ENCODE data around the gene KLHL3. TPM values are rescaled to one million over a fixed set of nuclear protein-coding genes. Genes with fewer than 3 reads are reported as not detected.
A peak's percentile ranks its signal among the peaks of the same experiment; 100 is the strongest.
"Not testable (repeated sequence)": the region's sequence is repeated elsewhere in the genome, so short reads cannot be mapped to it uniquely, and the experiment has no call there.

KLHL3 gene, protein sequence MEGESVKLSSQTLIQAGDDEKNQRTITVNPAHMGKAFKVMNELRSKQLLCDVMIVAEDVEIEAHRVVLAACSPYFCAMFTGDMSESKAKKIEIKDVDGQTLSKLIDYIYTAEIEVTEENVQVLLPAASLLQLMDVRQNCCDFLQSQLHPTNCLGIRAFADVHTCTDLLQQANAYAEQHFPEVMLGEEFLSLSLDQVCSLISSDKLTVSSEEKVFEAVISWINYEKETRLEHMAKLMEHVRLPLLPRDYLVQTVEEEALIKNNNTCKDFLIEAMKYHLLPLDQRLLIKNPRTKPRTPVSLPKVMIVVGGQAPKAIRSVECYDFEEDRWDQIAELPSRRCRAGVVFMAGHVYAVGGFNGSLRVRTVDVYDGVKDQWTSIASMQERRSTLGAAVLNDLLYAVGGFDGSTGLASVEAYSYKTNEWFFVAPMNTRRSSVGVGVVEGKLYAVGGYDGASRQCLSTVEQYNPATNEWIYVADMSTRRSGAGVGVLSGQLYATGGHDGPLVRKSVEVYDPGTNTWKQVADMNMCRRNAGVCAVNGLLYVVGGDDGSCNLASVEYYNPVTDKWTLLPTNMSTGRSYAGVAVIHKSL
- 10 to 100 TPM; 24.1 to 27.1 TPM for total RNA-seq

DNA sequence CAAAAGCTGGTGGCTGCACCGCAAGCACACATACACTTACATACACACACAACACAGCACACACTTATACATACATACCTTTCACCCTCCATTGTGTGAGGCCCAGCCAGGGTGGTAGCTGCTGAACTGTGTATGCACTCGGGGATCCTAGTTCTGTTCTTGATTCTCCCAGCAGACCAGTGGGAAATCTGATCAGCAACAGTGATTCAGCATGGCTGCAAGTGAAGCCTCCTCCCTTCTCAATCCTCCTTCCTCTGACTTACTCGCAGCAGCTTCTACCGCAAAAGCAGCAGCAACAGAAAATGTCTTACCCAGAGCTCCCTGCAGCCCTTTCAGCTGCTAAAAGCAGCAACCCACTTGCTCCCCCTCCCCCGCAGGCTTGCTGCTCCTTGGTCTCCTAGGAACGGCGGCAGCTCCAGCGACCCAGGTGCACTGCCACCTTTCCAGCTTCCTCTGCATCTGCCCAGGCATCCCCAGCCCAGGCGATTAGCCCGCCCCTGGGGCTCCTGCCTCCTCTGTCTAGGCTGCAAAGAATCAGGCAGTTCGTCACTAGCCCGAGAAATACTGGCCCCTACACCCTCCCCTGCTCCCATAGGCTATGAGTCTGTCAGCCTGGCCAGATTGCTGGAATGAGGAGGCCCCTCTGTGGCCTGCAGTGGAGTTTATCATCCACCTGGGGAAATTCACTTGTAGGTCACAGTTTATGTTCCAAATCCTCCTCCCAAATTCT is at the start of gene KLHL3:
Gene KLHL3 (minus strand): TSS at position 535 of the 730 bp plus-strand sequence. CDS start 443 bp downstream, at position 92.
- DNase-seq, result peak; percentile 60
- H3K27ac Mint-ChIP-seq, result no peak within 1 kb of the TSS
- H3K4me3 Mint-ChIP-seq, result no peak within 1 kb of the TSS
- H3K36me3 Mint-ChIP-seq (ENCODE audit: low read depth), result peaks cover 30% of the 10 kb centered on the region
- peaks cover 7% of the 10 kb centered on the region for H3K9me3 Mint-ChIP-seq
- ChIA-PET POLR2A (interaction anchor here (1.0 kb wide), 1 partner anchor 18 kb away, joined by 4 read pairs; no protein-coding TSS in a partner anchor), CTCF (interaction anchor here (0.8 to 2.2 kb wide), 5 partner anchors 10 to 75 kb away, joined by 3 to 7 read pairs (median 4); partner anchors contain the start of gene HNRNPA0)
- H3K4me1 Mint-ChIP-seq, result peaks cover 35% of the 10 kb centered on the region
- no peaks in the 10 kb centered on the region for H3K27me3 Mint-ChIP-seq

DNA sequence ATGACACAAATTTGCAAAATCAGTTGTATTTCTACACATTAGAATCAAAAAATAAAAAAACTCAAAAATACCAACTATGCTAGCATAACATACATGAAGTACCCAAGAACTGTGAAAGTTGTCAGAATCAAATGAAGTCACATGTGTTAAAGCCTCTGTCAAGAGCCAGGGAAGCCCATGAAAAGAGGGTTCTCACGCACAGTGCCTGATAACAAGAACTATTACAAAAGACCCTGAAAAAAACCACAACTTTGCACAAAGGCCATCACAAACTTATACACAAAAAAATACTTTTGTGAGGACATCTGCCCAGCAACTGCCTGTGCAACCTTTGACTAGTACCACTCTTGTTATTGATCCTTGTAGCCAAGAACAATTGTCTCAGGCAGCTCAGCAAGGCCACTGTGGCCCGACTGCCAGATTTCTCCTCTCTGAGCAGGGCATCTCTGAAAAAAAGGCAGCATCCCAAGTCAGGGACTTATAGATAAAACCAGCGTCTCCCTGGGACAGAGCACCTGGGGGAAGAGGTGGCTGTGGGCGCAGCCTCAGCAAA is 47.2 kb upstream of the KLHL3 start:
- DNase-seq, result no peak
- Mint-ChIP-seq H3K27ac (no peak overlapping the region), H3K27me3 (peaks cover 15% of the 10 kb centered on the region), H3K4me3 (no peak overlapping the region), H3K9me3 (no peaks in the 10 kb centered on the region), H3K36me3 (ENCODE audit: low read depth) (no peaks in the 10 kb centered on the region), H3K4me1 (no peaks in the 10 kb centered on the region)
- ChIA-PET CTCF (no interaction called here), POLR2A (no interaction called here)

DNA sequence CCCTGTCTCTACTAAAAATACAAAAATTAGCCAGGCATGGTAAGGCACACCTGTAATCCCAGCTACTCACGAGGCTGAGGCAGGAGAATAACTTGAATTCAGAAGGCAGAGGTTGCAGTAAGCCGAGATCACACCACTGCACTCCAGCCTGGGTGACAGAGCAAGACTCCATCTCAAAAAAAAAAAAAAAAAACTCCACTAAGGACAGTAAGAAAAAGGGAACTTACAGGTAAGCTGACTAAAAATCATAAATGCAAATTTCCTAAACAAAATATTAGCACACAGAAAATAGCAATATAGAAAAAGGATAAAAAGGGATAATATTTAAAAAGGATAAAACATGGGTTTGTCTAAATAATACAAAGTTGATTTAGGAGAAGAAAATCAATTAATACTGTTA is 46.2 kb upstream of the KLHL3 start:
- H3K4me1 Mint-ChIP-seq, result no peaks in the 10 kb centered on the region

DNA sequence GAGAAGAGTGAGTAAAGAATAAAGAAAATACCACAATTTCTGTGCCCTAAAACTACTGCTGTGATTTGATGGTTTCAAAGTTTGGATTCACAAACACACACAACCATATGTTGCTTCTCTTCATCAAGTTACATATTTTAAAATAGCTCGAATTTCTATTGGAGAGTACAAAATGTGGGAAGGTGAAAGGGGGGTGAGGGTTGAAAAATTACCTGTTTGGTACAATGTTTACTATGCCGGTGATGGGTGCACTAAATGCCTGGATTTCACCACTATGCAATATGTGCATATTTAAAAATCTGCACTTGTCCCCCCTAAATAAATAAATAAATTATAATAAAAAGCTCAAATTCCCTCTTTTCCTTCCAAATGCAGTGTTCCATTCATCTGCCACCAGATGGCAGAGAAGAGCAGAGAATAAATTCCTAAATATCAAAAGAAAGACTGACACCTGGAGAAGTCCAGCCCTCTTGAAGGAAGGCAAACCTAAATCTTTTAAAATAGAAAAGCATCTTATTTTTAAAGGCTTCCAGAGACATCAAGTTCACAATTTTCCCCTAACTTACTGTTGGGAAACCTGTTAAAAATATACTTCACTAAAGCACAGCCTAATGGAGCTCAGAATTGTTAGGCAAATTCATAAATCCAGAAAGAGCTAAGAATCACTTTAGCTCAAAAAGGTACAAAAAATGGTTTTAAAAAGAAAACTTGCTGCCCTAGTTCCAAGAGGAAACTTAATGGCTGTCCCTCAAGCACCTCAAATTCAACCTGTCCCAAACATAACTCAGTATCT is 43.1 kb upstream of the KLHL3 start:
- POLR2A ChIA-PET, result interaction anchor here (0.6 kb wide), 1 partner anchor 27 kb away, joined by 5 read pairs; no protein-coding TSS in a partner anchor

More for the DNA sequence above, 46.2 kb upstream of the KLHL3 start:
- H3K4me3 Mint-ChIP-seq, result no peak overlapping the region
- H3K27ac Mint-ChIP-seq, result no peak overlapping the region
- no peak for DNase-seq
- H3K27me3 Mint-ChIP-seq, result peaks cover 15% of the 10 kb centered on the region
- no peaks in the 10 kb centered on the region for H3K9me3 Mint-ChIP-seq
- ChIA-PET CTCF (interaction anchor here (0.6 kb wide), 2 partner anchors 100 to 408 kb away, joined by 3 to 4 read pairs; no protein-coding TSS in a partner anchor), POLR2A (no interaction called here)
- H3K36me3 Mint-ChIP-seq (ENCODE audit: low read depth), result no peaks in the 10 kb centered on the region

DNA sequence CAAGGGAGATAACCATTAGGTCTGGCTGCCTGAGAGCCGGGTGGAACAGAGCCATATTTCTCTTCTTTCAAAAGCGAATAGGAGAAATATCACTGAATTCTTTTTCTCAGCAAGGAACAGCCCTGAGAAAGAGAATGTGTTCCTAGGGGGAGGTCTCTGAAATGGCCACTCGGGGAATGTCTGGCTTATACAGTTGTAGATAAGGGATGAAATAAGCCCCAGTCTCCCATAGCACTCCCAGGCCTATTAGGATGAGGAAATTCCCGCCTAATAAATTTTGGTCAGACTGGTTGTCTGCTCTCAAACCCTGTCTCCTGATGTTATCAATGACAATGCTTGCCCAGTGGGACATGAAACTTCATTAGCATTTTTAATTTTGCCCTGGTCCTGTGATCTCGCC is 32.0 kb upstream of the KLHL3 start:
- POLR2A ChIA-PET, H3K4me1 Mint-ChIP-seq, H3K4me3 Mint-ChIP-seq, H3K27ac Mint-ChIP-seq, CTCF ChIA-PET, DNase-seq, H3K27me3 Mint-ChIP-seq: not testable (repeated sequence)
- Mint-ChIP-seq H3K9me3 (peaks cover 14% of the 10 kb centered on the region), H3K36me3 (ENCODE audit: low read depth) (peaks cover 10% of the 10 kb centered on the region)

More for the DNA sequence above, 43.1 kb upstream of the KLHL3 start:
- Mint-ChIP-seq H3K4me3 (no peak overlapping the region), H3K27me3 (peaks cover 4% of the 10 kb centered on the region), H3K9me3 (no peaks in the 10 kb centered on the region), H3K36me3 (ENCODE audit: low read depth) (no peaks in the 10 kb centered on the region), H3K4me1 (no peaks in the 10 kb centered on the region), H3K27ac (no peak overlapping the region)
- peak; percentile 12 for DNase-seq
- CTCF ChIA-PET, result interaction anchor here (0.6 to 1.3 kb wide), 7 partner anchors 21 to 364 kb away, joined by 3 read pairs; no protein-coding TSS in a partner anchor

DNA sequence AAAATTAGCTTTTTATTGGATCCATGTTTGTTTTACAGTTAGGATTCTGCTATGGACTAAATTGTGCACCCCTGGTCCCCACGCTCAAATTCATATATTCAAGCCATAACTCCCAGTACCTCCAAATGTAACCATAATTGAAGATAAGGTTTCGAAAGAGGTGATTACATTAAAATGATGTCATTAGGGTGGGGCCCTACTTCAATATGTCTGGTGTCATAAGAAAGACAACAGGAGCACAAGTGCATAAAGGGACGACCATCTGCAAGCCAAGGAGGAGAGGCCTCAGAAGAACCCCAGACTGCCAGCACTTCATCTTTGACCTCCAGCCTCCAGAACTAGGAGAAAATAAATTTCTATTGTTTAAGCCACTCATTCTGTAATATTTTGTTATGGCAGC is 25.7 kb upstream of the KLHL3 start:
- H3K4me1 Mint-ChIP-seq, result no peaks in the 10 kb centered on the region
- DNase-seq, result no peak
- H3K4me3 Mint-ChIP-seq, result no peak overlapping the region
- ChIA-PET CTCF (no interaction called here), POLR2A (no interaction called here)
- no peaks in the 10 kb centered on the region for H3K9me3 Mint-ChIP-seq
- H3K27ac Mint-ChIP-seq, result no peak overlapping the region
- H3K36me3 Mint-ChIP-seq (ENCODE audit: low read depth), result no peaks in the 10 kb centered on the region
- H3K27me3 Mint-ChIP-seq, result peaks cover 4% of the 10 kb centered on the region

DNA sequence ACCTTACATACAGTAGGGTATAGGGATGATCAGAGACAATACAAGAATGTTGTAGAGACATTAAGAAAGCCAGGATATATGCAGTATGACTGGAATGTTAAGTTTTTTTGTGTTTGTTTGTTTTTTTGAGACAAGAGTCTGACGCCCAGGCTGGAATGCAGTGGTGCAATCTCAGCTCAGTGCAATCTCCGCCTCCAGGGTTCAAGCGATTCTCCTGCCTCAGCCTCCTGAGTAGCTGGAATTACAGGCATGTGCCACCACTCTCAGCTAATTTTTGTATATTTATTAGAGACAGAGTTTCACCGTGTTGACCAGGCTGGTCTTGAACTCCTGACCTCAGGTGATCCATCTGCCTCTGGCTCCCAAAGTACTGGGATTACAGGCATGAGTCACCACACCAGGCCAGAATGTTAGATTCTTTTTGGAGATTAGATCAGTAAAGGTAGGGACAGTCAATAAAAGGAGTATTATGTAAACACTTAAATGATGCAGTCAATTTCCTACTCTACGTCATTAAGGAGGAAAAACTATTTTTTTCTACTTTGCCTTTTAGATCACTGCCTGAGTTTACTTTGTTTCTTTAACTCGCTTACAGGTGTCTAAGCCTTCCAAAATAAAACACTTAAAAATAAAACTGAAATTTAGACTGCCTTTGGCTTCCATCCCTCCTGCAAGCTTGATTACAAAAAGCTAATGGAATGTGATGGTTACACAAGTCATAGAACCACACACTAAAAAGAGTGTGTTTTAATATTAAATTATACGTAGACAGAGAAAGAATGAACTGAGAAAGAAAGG is 25.0 kb upstream of the KLHL3 start:
- CTCF ChIA-PET, result interaction anchor here (0.6 to 1.6 kb wide), 2 partner anchors 57 to 101 kb away, joined by 3 to 5 read pairs; no protein-coding TSS in a partner anchor
- H3K27me3 Mint-ChIP-seq, result peaks cover 4% of the 10 kb centered on the region
- no peak overlapping the region for H3K4me3 Mint-ChIP-seq
- H3K4me1 Mint-ChIP-seq, result no peaks in the 10 kb centered on the region
- POLR2A ChIA-PET, result no interaction called here
- peaks cover 3% of the 10 kb centered on the region for H3K36me3 Mint-ChIP-seq (ENCODE audit: low read depth)
- DNase-seq, result no peak
- no peak overlapping the region for H3K27ac Mint-ChIP-seq
- H3K9me3 Mint-ChIP-seq, result no peaks in the 10 kb centered on the region

DNA sequence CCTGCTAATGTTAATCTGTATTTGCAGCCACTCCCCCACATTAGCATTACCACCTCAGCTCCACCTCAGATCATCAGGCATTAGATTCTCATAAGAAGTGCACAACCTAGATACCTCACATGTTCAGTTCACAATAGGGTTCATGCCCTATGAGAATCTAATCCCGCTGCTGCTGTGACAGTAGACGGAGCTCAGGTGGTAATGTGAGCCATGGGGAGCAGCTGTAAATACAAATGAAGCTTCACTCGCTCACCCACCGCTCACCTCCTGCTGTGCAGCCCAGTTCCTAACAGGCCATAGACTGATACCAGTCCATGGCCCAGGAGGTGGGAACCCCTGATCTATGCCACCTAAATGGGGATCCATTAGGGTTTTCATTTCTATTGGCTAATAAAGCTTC is 24.4 kb upstream of the KLHL3 start:
- Mint-ChIP-seq H3K4me3 (no peak overlapping the region), H3K27me3 (peaks cover under 1% of the 10 kb centered on the region), H3K27ac (no peak overlapping the region), H3K9me3 (no peaks in the 10 kb centered on the region), H3K4me1 (peaks cover 1% of the 10 kb centered on the region), H3K36me3 (ENCODE audit: low read depth) (peaks cover 3% of the 10 kb centered on the region)
- no peak for DNase-seq
- ChIA-PET POLR2A (no interaction called here), CTCF (interaction anchor here (0.5 to 1.6 kb wide), 3 partner anchors 58 to 567 kb away, joined by 3 to 5 read pairs (median 3); no protein-coding TSS in a partner anchor)

DNA sequence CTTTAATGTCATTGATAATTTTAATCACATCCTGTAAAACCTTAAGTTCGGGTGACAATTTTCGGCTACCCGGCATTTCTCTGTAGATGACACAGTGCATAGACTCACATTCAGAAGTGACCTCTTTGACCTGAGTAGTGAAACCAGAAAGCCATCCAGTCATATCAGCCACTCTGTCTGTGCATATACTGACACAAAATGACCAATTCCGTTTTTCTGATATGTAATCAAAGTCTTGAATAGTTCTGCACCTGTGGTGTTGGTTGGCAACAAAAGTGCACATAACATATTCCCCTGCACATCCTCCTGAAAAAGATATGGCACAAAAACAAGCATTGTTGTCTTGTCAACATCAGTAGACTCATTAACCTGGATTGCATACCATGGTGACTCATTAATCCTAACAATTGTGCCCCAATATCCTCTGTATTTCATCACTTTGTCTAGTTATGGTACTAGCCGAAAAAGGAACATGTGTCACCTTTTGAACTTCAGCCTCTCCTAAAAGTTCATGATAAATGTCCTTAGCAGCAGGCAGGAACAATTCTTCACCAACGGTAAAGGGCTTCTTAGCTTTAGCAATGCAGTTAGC is 22.9 kb upstream of the KLHL3 start:
- Mint-ChIP-seq H3K27me3 (no peaks in the 10 kb centered on the region), H3K27ac (no peak overlapping the region), H3K9me3 (no peaks in the 10 kb centered on the region), H3K4me1 (peaks cover 5% of the 10 kb centered on the region), H3K4me3 (no peak overlapping the region), H3K36me3 (ENCODE audit: low read depth) (peaks cover 7% of the 10 kb centered on the region)
- no peak for DNase-seq
- CTCF ChIA-PET, result no interaction called here
- POLR2A ChIA-PET, result no interaction called here

DNA sequence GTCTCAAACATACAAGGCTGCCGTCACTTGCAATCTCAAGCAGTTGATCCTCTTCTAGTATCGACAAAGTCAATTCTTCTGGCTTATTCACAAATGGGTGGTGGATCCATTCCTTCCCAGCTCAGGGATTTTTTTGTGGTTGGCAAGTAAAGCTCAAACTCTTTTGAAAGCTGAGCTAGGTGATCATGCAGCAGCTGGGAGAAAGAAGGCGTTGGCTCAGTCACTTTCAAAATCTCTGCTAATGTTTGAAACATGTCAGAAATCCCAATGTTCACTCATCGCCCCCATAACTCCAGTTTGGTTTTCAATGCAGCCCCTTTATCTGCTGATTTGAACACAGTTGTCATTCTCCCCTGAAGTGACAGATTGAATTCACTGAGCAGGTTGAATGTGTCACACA is 22.2 kb upstream of the KLHL3 start:
- no peak overlapping the region for H3K4me3 Mint-ChIP-seq
- ChIA-PET POLR2A (no interaction called here), CTCF (interaction anchor here (1.0 kb wide), 2 partner anchors 21 to 22 kb away, joined by 3 read pairs; partner anchors contain the start of gene KLHL3)
- no peaks in the 10 kb centered on the region for H3K9me3 Mint-ChIP-seq
- DNase-seq, result no peak
- H3K27me3 Mint-ChIP-seq, result no peaks in the 10 kb centered on the region
- H3K4me1 Mint-ChIP-seq, result peaks cover 5% of the 10 kb centered on the region
- peaks cover 14% of the 10 kb centered on the region for H3K36me3 Mint-ChIP-seq (ENCODE audit: low read depth)
- no peak overlapping the region for H3K27ac Mint-ChIP-seq

DNA sequence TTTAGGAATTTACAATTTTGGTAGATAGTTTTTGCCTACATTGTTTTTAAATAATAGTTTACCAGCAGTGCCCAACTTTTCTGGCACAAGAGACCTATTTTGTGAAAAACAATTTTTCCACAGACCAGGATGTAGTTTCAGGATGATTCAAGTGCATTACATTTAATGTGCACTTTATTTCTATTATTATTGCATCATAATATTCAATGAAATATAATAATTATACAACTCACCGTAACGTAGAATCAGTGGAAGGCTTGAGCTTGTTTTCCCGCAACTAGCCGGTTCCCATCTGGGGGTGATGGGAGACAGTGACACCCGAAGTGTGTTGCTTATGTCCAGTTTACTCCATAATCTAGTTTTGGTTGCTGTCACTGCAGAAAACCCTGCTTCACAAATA is 21.7 kb upstream of the KLHL3 start:
- Mint-ChIP-seq H3K36me3 (ENCODE audit: low read depth) (peaks cover 19% of the 10 kb centered on the region), H3K4me1 (peaks cover 5% of the 10 kb centered on the region), H3K27me3 (no peaks in the 10 kb centered on the region), H3K27ac (no peak overlapping the region), H3K4me3 (no peak overlapping the region), H3K9me3 (no peaks in the 10 kb centered on the region)
- ChIA-PET POLR2A (no interaction called here), CTCF (interaction anchor here (1.0 kb wide), 2 partner anchors 21 to 22 kb away, joined by 3 read pairs; partner anchors contain the start of gene KLHL3)
- no peak for DNase-seq
